ENCODE results near the gene GABRQ.
"Not testable (repeated sequence)": the region's sequence is repeated elsewhere in the genome, so short reads cannot be mapped to it uniquely, and the experiment has no call there.

The GABRQ gene

DNA sequence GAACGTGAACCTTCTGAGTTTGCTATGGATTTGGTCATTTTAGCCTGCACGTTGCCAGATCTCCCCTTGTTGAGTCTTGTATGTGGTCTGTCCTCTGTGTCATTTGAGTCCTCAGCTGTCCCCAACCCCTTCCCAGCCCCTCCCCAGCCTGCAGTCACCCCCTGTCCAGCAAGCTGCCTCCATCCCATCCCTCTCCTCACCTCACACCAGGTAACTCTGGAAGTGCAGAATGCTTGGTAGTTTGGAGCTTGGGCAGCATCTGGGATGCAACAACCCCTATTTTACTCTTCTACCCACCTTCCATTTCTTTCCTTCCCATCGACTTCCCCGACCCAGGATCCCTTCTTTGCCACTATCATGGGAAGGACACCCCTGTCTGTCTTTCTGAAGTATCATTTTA, 18.4 kb downstream of the GABRQ start:
- TF ChIP-seq, protein P1, sequence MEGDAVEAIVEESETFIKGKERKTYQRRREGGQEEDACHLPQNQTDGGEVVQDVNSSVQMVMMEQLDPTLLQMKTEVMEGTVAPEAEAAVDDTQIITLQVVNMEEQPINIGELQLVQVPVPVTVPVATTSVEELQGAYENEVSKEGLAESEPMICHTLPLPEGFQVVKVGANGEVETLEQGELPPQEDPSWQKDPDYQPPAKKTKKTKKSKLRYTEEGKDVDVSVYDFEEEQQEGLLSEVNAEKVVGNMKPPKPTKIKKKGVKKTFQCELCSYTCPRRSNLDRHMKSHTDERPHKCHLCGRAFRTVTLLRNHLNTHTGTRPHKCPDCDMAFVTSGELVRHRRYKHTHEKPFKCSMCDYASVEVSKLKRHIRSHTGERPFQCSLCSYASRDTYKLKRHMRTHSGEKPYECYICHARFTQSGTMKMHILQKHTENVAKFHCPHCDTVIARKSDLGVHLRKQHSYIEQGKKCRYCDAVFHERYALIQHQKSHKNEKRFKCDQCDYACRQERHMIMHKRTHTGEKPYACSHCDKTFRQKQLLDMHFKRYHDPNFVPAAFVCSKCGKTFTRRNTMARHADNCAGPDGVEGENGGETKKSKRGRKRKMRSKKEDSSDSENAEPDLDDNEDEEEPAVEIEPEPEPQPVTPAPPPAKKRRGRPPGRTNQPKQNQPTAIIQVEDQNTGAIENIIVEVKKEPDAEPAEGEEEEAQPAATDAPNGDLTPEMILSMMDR (IDR thresholded peaks at IDR 0.05; ENCODE audit: low read depth, low read length, missing control alignments): no peak
- in situ Hi-C loops (cut with HindIII; ENCODE audit: low sequenced_read_pairs): no loop called here
- H3K4me3 ChIP-seq (ENCODE audit: low read depth, low read length): no peak overlapping the region
- DNase-seq (ENCODE audit: low read depth): no peak

DNA sequence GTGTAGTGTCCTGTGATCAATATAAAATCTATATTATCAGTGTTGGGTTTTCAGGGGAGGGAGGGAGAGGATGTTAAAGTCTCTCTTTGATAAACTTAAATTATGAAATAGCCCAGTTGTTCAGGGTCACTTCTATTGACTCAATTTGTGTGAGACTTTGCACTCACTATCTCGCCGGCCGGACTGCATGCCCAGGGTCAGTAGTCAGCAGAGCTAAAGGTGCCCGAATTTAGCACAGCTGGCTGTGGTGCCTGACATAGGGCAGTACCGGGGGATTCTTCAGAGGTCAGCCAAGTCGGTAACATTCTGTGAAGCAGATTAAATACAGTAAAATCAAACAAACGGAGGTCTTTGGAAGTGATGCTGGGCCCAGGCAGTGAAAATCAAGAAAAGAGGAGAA, 19.2 kb downstream of the GABRQ start:
- TF ChIP-seq, protein P1 (IDR thresholded peaks at IDR 0.05; ENCODE audit: low read depth, low read length, missing control alignments): no peak
- in situ Hi-C loops (cut with HindIII; ENCODE audit: low sequenced_read_pairs): no loop called here
- H3K4me3 ChIP-seq (ENCODE audit: low read depth, low read length): no peak overlapping the region
- no peak for DNase-seq (ENCODE audit: low read depth)

DNA sequence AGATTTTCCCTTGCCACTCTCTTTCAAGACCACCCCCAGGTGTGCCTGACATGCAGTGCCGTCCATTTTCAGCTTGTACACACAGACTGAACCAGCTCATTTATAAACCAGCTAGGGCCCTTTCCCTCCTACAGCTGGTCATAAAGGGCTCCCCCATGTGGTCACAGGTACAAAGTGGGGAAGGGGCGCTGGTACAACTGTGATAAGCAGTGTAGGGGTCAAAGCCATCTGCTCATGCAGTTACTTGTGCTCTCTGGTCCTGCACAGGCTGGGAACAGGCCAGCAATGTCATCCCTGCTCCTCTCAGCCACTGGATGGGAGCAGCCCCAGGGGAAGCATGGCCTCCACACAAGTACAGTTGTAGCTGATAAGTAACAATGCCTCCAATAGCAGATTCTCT, 20.6 kb downstream of the GABRQ start:
- no peak for DNase-seq (ENCODE audit: low read depth)
- H3K4me3 ChIP-seq (ENCODE audit: low read depth, low read length): no peak overlapping the region
- TF ChIP-seq, protein P1 (IDR thresholded peaks at IDR 0.05; ENCODE audit: low read depth, low read length, missing control alignments): no peak
- in situ Hi-C loops (cut with HindIII; ENCODE audit: low sequenced_read_pairs): no loop called here

DNA sequence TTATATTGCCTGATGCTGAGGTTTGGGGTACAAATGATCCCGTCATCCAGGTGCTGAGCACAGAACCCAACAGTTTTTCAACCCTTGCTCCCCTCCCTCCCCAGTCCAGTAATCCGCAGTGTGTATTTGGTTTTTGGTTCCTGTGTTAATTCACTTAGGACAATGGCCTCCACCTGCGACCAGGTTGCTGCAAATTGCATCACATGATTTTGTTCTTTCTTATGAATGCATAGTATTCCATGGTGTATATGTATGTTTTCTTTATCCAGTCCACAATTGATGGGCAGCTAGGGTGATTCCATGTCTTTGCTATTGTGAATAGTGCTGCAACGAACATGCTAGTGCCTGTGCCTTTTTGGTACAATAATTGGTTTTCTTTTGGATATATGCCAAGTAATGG, 25.4 kb downstream of the GABRQ start:
- in situ Hi-C loops (cut with HindIII; ENCODE audit: low sequenced_read_pairs): no loop called here
- TF ChIP-seq, protein P1 (IDR thresholded peaks at IDR 0.05; ENCODE audit: low read depth, low read length, missing control alignments): no peak
- H3K4me3 ChIP-seq (ENCODE audit: low read depth, low read length): no peak overlapping the region
- no peak for DNase-seq (ENCODE audit: low read depth)

DNA sequence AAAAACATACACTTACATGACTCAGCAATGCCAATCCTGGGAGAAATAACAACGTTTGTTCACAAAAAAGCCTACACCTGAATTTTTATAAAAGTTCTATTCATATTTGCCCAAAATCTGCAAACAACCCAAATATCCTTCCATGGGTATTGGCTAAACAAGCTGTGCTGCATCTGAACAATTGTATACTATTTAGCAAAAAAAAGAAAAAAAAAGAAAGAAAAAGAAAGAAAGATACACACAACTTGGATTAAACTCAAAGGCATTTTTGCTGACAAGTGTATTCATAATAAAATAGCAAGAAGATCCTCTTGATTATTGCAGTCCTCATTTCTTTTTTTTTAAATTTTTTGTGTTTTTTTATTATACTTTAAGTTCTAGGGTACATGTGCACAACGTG, 36.4 kb downstream of the GABRQ start:
- H3K4me3 ChIP-seq (ENCODE audit: low read depth, low read length): no peak overlapping the region
- TF ChIP-seq, protein P1 (IDR thresholded peaks at IDR 0.05; ENCODE audit: low read depth, low read length, missing control alignments): no peak
- DNase-seq (ENCODE audit: low read depth): no peak
- in situ Hi-C loops (cut with HindIII; ENCODE audit: low sequenced_read_pairs): no loop called here

DNA sequence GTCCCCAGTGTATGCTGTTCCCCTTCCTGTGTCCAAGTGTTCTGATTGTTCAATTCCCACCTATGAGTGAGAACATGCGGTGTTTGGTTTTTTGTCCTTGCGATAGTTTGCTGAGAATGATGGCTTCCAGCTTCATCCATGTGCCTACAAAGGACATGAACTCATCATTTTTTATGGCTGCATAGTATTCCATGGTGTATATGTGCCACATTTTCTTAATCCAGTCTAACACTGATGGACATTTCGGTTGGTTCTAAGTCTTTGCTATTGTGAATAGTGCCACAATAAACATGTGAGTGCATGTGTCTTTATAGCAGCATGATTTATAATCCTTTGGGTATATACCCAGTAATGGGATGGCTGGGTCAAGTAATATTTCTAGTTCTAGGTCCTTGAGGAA, 37.0 kb downstream of the GABRQ start:
- DNase-seq (ENCODE audit: low read depth); H3K4me3 ChIP-seq (ENCODE audit: low read depth, low read length); in situ Hi-C loops (cut with HindIII; ENCODE audit: low sequenced_read_pairs): not testable (repeated sequence)

DNA sequence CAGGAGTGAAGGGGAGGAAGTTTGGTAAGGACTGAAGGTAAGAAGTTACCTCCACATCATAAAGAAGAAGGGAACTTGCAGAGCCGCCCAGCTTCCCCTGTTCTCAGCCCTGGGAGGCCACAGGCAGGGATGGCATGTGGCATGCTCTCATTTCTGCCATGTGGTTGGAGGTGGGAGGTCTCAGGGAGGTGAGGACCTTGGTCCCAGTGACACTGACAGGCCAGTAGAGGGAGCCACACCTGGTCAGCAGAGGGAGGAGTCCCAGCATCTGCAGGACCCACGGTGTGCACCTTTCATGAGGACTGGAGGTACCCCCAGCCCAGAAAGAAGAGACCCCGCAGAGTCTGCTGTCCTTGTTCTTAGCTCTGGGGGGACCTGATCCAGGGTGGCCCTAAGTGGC, 43.3 kb downstream of the GABRQ start:
- DNase-seq (ENCODE audit: low read depth); H3K4me3 ChIP-seq (ENCODE audit: low read depth, low read length); in situ Hi-C loops (cut with HindIII; ENCODE audit: low sequenced_read_pairs): not testable (repeated sequence)

DNA sequence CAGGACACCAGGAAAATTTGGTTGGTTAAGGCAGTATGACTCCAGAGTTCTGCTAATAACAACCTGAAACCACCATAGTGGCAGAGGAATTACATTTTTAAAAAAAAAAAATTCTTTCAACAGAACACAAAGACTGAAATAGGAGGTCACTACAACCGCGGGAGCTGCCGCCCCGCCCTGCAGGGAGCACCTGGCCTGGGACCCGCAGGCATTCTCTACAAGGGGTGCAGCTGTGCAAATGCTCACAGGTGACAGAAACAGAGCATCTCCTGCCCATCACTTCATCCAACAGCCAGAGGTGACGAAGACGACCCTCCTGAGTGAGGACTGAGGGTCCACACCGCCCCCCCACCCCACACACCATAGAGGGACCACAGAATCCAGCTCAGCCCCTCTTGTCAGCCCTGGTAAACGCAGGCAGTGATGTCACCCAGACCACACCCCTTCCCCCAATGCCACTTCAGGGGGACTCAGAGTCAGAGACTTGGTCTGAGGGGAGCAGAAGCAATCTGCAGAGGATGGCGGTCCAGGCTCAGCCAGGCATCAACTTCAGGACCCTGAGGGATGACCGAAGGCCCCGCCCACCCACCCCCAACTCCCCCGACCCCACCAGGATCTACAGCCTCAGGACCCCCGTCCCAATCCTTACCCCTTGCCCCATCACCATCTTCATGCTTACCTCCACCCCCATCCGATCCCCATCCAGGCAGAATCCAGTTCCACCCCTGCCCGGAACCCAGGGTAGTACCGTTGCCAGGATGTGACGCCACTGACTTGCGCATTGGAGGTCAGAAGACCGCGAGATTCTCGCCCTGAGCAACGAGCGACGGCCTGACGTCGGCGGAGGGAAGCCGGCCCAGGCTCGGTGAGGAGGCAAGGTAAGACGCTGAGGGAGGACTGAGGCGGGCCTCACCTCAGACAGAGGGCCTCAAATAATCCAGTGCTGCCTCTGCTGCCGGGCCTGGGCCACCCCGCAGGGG, 60.5 kb downstream of the GABRQ start, which contains the start of gene MAGEA3:
Gene MAGEA3, plus strand, starts transcription at position 843 of the 980 bp plus-strand sequence. CDS start 2,039 bp downstream, outside the sequence.
- in situ Hi-C loops (cut with HindIII; ENCODE audit: low sequenced_read_pairs); DNase-seq (ENCODE audit: low read depth); H3K4me3 ChIP-seq (ENCODE audit: low read depth, low read length): not testable (repeated sequence)

DNA sequence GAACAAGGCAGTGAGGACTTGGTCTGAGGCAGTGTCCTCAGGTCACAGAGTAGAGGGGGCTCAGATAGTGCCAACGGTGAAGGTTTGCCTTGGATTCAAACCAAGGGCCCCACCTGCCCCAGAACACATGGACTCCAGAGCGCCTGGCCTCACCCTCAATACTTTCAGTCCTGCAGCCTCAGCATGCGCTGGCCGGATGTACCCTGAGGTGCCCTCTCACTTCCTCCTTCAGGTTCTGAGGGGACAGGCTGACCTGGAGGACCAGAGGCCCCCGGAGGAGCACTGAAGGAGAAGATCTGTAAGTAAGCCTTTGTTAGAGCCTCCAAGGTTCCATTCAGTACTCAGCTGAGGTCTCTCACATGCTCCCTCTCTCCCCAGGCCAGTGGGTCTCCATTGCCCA, 62.7 kb downstream of the GABRQ start:
- DNase-seq (ENCODE audit: low read depth); in situ Hi-C loops (cut with HindIII; ENCODE audit: low sequenced_read_pairs); H3K4me3 ChIP-seq (ENCODE audit: low read depth, low read length): not testable (repeated sequence)

DNA sequence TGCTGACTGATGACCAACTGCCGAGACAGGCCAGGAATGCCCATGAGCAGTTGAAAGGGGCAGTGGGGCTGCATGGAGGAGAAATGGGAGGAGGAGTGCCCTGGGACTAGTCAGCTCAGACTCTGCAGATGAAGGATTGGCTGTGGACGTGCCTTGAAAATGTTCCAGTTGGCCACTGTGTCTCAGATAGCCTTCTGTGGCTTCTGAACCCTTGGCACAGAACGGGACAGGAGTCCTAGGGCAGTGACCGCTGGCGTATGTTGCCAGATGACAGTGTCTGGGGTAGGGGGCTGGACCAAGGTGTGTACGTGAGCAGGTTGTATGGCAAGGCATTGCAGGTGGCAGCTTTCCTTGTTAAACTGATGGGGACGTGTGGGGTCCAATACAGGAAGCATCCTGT, 68.8 kb downstream of the GABRQ start:
- H3K4me3 ChIP-seq (ENCODE audit: low read depth, low read length); DNase-seq (ENCODE audit: low read depth); in situ Hi-C loops (cut with HindIII; ENCODE audit: low sequenced_read_pairs): not testable (repeated sequence)

Data from astrocyte of the cerebellum (primary cell).